GM18909 (cell line): ENCODE data around the gene CDH24.

Experiments
- ATAC-seq: cut with Tn5 transposase; IDR thresholded peaks from one replicate; pipeline ENCODE4 v1.9.1; 2021; ENCODE audit warnings: mild to moderate bottlenecking; ENCODE audit not compliant: unreplicated experiment, poor library complexity

Gene CDH24

GRCh38 chr14:23066855-23067744 lies 9.8 kb upstream of the CDH24 start:
- ATAC-seq, result no peak

GRCh38 chr14:23066368-23066767 lies 9.0 kb upstream of the CDH24 start:
- no peak for ATAC-seq

DNA sequence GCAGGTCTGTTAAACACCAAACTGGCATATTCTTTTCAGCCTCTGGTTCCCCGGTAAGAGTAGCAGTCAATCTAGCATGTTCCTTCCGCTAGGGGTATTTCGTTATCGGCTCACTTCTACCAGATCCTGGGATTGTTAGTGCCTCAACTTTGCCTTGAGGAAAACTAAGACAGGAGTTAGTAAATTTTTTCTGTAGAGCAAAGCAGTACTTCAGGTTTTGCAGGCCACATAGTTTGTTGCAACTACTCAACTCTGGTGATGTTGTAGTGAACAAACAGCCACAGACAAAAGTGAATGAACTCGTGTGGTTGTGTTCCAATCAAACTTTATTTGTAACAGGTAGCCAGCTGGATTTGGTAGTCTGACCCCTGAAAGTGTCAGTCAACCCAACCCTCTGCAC lies 6.3 kb upstream of the CDH24 start:
- no peak for ATAC-seq

DNA sequence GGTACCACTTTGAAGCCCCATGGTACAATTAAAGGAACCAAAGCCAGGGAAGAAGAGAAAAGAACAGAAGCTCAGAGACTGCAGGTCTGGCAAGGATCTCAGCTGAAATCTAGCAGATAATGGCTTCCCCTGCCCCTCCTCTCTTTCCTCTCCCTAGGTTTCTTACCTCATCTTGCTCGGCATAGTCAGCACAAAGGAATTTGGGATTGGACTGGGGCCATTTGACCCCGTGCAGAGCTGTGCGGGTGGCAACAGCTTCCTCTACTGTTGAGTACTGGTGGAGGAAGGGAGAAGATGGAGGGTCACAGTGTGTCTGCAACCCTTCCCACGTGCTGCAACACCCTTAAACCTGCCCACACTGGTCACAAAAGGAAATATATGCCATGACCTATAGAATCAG lies 4.7 kb upstream of the CDH24 start:
- no peak for ATAC-seq

GRCh38 chr14:23060536-23061260 lies 3.4 kb upstream of the CDH24 start:
- no peak for ATAC-seq

GRCh38 chr14:23058654-23059504 lies 1.6 kb upstream of the CDH24 start:
- no peak for ATAC-seq

DNA sequence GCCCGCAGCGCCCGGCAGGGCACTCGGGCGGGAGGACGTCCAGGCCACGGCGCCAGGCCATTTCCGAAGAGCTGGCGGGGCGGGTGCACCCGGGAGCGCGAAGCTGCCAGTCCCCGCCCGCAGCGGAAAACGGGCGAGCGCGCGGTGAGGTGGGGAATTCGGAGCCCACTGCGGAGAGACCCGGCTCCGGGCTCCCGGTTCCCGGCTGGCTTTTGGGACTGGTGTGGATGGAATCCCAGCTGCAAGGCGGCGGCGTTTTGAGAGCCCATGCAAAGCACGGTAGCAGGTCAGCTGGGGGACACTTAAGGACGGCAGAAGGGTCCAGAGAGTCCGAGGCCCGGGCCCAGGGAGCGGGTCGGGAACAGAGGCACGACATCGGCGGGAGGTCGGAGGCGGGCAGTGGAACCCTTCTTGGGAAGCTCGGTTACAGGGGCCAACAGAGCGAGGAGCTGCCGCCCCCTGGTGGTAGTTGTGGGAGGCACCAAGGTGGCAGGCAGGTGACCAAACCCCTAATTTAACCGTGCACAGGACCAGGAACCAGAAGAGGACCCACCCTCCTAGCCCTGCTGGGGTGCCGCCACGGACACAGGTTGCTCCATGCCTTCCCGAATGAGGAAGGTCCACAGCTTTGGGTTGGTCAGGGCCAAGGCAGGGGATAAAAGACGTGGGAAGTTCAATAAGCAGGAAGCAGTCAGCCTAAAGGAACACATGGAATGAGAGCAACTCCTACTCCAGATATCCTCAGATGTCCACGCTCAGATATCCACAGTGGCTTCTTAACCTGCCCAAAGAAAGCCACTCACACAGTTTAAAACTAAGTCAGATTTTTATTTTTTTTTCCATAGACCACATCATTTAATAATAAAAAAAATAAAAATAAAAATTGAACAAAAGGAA lies 685 bp upstream of the CDH24 start:
- ATAC-seq, result peak; percentile 72

DNA sequence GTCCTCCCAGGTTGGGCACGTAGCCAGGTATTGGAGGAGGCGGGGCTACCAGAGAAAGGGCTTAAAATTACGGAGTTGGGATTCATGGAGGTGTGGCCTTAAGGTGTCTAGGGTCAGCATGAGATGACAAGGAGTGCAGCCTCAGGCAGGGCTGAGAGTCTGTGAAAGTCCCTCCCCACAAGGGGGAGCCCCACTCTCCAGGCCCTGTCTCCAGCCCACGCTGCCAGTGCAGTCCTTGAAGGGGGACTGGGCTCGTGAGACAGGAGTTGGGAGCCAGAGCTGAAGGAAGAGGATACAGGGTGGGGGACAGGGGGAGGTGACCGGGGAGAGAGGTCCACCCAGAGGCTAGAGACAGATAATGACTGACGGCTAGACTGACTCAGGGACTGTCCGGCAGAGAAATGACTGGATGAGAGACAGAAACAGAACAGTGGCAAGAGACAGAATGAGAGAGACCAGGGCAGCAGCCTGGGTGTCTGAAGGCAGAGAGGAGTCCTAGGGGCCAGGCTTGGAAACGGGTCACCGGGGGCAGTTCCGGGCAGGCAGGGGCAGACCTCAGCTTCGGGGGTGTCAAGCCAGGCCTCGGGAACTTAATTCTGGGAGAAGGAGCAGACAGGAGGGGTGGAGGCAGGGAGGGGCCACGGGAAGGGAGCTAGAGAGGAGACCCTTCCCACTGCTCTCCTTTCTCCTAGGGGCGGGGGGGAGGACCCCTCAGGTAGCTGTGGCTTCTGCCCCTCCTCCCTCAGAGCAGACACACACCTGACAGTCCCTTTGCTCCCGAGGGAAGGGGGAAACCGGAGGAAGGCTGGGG lies 970 bp downstream of the CDH24 start:
- ATAC-seq, result peak; percentile 57

DNA sequence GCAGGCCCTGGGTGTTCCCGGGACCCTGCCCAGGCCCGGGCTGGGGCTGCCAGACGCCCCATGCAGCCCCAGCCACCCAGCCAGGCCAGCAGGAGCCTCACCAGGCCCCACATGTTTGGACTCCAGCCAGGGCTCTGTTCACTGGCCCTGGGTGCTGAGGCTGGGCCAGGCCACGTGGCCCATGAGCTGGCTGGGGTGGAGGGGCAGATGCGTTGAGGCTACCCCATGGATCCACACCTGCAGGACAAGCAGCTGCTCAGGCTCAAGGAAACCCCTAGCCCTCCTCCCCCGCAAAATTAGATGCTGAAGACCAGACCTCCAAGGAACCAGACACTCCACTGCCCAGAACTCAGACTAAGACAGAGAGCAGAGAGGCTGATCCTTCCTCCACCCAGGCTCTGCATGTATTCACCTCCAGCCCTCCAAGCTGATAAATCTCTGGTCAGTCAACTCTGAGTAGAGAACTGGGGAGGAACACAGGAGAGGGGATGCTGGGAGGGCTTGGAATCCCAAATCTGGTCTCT lies 1.6 kb downstream of the CDH24 start:
- ATAC-seq, result no peak

DNA sequence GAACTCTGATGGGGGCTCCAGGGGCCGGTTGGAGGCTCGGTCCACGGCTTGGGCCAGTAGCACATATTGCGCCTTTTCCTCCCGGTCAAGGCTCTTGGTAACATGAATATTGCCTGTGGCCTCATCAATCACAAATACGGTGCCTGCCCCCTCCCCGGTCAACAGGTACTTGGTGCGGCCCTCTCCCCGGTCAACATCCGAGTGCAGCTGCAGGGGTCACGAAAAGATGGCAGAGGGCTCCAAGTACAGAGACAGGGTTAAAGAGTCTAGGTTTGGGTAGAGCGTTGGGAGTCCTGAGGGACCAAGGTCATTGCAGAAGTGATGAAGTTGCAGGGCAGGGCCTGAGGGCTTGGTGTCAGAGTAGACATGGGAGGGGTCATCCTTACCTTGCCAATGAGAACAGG lies 2.2 kb downstream of the CDH24 start:
- no peak for ATAC-seq

DNA sequence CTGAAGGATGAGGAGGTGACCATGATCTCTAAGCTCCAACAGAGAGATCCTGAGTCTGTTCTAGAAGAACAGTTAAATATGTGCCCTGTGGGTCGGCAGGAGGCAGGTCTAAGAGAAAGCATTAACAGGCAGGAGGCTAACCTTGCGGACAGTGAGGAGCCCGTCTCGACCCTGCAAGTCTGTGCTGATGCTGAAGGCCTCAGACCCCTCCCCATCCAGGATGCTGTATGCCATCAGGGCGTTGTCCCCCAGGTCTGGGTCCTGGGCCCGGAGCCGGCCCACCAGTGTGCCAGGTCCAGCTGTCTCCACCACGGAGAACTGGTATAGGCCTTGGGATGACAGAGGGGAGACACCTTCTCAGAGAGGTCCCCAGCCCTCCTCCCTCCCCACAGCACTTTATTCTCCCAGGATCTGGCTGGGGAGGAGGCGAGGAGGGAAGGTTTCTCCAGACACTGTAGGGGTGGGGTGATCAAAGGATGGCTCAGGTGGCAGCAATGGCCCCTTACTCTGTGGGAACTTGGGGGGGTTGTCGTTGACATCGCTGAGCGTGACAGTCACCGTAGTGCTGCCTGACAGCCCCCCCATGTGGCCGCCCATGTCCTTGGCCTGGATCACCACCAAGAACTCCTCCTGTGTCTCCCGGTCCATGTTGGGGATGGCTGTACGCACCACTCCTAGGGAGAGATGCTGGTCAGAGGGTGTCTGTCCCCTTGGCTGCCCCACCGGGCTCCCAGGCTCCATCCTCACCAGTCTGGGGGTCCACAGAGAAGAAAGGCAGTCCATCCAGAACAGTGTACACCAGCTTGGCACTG lies 3.1 kb downstream of the CDH24 start:
- no peak for ATAC-seq

GRCh38 chr14:23053426-23053825 lies 3.9 kb downstream of the CDH24 start:
- ATAC-seq, result no peak

GRCh38 chr14:23052671-23053070 lies 4.6 kb downstream of the CDH24 start:
- ATAC-seq, result no peak

DNA sequence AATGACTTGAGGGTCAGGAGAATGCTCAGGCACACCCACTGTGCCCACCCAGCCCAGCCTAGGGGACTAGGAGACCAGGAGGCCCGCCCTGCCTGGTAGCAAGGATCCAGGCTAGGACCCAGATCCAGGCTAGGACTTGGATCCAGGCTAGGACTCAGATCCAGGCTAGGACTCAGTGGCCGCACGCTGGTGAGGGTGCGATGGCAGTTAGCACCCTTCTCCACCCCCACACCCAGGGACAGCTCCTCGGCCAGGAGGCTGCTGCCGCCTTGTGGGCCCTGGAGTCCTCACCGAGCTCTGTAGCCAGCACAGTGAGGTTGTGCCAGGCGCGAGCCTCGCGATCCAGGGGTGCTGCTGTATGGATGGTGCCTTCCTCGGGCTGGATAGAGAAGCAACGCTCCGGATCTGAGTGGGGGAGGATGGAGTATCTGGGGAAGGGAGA lies 5.1 kb downstream of the CDH24 start:
- ATAC-seq, result no peak

GRCh38 chr14:23051141-23052057 lies 5.9 kb downstream of the CDH24 start:
- no peak for ATAC-seq

DNA sequence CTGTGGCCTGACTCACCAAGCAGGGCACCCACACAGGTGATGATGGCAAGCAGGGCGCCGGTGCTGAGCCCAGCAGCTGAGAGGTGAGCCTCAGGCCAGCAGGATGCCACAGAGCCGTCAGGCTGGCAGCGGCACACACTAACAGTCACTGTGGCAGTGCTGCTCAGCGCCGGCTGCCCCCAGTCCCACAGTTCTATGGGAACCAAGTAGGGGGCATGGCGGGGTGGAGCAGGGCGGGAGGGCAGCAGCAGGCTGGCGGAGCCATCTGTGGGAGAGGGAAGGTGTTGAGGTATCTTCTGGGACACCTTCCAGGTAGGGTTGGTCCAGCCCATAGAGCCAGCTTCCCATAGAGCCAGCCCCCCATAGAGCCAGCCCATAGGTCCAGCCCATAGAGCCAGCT lies 8.3 kb downstream of the CDH24 start:
- no peak for ATAC-seq
